Activated CD4-positive, alpha-beta T cell treated with anti-CD3 and anti-CD28 coated beads, Interleukin-2, amount 50 U/mL, for 16 hours (primary cell): ENCODE results near the gene ZFYVE16.
"Not testable (repeated sequence)": the region's sequence is repeated elsewhere in the genome, so short reads cannot be mapped to it uniquely, and the experiment has no call there.

Experiments
- DNase-seq: peaks from one replicate; pipeline ENCODE4 v3.0.0-alpha.2; 2020

The ZFYVE16 gene

GRCh38 chr5:80407735-80408483, at the start of gene ZFYVE16:
Gene ZFYVE16 (plus strand): TSS chr5:80408064. CDS start chr5:80434148, 26,084 bp downstream.
- DNase-seq = peak; percentile 97

- no peak for DNase-seq
Observed at GRCh38 chr5:80360914-80361444, 46.9 kb upstream of the ZFYVE16 start.

GRCh38 chr5:80364892-80365291, 43.0 kb upstream of the ZFYVE16 start:
- no peak for DNase-seq

- no peak for DNase-seq
Observed at GRCh38 chr5:80368661-80369480, 39.0 kb upstream of the ZFYVE16 start.

- DNase-seq = no peak
Observed at GRCh38 chr5:80369521-80369920, 38.3 kb upstream of the ZFYVE16 start.

GRCh38 chr5:80370390-80370789, 37.5 kb upstream of the ZFYVE16 start:
- DNase-seq = no peak

- no peak for DNase-seq
Observed at GRCh38 chr5:80372780-80373179, 35.1 kb upstream of the ZFYVE16 start.

GRCh38 chr5:80374188-80374587, 33.7 kb upstream of the ZFYVE16 start:
- no peak for DNase-seq

- no peak for DNase-seq
Observed at GRCh38 chr5:80376557-80376956, 31.3 kb upstream of the ZFYVE16 start.

GRCh38 chr5:80382488-80382887, 25.4 kb upstream of the ZFYVE16 start:
- DNase-seq = no peak

- DNase-seq = no peak
Observed at GRCh38 chr5:80387063-80387768, 20.6 kb upstream of the ZFYVE16 start.

GRCh38 chr5:80389580-80389979, 18.3 kb upstream of the ZFYVE16 start:
- no peak for DNase-seq

GRCh38 chr5:80390413-80390812, 17.5 kb upstream of the ZFYVE16 start:
- DNase-seq = not testable (repeated sequence)

- DNase-seq = not testable (repeated sequence)
Observed at GRCh38 chr5:80391267-80391666, 16.6 kb upstream of the ZFYVE16 start.

GRCh38 chr5:80399526-80400239, 8.2 kb upstream of the ZFYVE16 start:
- DNase-seq = peak; percentile 24

GRCh38 chr5:80400368-80400767, 7.5 kb upstream of the ZFYVE16 start:
- DNase-seq = not testable (repeated sequence)

- no peak for DNase-seq
Observed at GRCh38 chr5:80403782-80404181, 4.1 kb upstream of the ZFYVE16 start.

- DNase-seq = peak; percentile 2
Observed at GRCh38 chr5:80406980-80407734, 707 bp upstream of the ZFYVE16 start.

- DNase-seq = no peak
Observed at GRCh38 chr5:80408484-80409366, 861 bp downstream of the ZFYVE16 start.

- DNase-seq = no peak
Observed at GRCh38 chr5:80409367-80409966, 1.6 kb downstream of the ZFYVE16 start.
